Measurements from ENCODE around the gene GPD2. TPM values are rescaled to one million over a fixed set of nuclear protein-coding genes. Genes with fewer than 3 reads are reported as not detected.

Gene GPD2
- total RNA-seq, 1 donor = 59.7 TPM

- Histone ChIP-seq H3K4me2 (ENCODE audit: insufficient read depth, low read length) (peak overlapping the region; percentile 88), H3K4me3 (ENCODE audit: insufficient read depth, low read length) (peak overlapping the region; percentile 85), H3K4me1 (ENCODE audit: insufficient read depth, low read length) (peaks cover 33% of the 10 kb centered on the region), H2AFZ (ENCODE audit: low read length) (peak overlapping the region; percentile 93), H3K9me3 (ENCODE audit: low read depth, low read length) (no peaks in the 10 kb centered on the region), H4K20me1 (ENCODE audit: insufficient read depth, low read length) (no peaks in the 10 kb centered on the region), H3K27ac (ENCODE audit: low read depth, low read length) (peak overlapping the region; percentile 91), H3K79me2 (ENCODE audit: insufficient read depth, low read length) (peaks cover 48% of the 10 kb centered on the region), H3K36me3 (ENCODE audit: insufficient read depth, low read length) (no peaks in the 10 kb centered on the region), H3K27me3 (ENCODE audit: insufficient read depth, low read length) (no peaks in the 10 kb centered on the region)
- TF ChIP-seq, protein P1, sequence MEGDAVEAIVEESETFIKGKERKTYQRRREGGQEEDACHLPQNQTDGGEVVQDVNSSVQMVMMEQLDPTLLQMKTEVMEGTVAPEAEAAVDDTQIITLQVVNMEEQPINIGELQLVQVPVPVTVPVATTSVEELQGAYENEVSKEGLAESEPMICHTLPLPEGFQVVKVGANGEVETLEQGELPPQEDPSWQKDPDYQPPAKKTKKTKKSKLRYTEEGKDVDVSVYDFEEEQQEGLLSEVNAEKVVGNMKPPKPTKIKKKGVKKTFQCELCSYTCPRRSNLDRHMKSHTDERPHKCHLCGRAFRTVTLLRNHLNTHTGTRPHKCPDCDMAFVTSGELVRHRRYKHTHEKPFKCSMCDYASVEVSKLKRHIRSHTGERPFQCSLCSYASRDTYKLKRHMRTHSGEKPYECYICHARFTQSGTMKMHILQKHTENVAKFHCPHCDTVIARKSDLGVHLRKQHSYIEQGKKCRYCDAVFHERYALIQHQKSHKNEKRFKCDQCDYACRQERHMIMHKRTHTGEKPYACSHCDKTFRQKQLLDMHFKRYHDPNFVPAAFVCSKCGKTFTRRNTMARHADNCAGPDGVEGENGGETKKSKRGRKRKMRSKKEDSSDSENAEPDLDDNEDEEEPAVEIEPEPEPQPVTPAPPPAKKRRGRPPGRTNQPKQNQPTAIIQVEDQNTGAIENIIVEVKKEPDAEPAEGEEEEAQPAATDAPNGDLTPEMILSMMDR (IDR thresholded peaks at IDR 0.05; ENCODE audit: extremely low read depth, low read depth, low read length) = no peak
- DNase-seq (ENCODE audit: insufficient read length, low spot score, missing footprints) = peak; percentile 26
Observed at GRCh38 chr2:156436497-156437085, 412 bp downstream of the GPD2 start.

- DNase-seq (ENCODE audit: insufficient read length, low spot score, missing footprints) = no peak
- H3K4me1 ChIP-seq (ENCODE audit: insufficient read depth, low read length) = peaks cover 33% of the 10 kb centered on the region
- H4K20me1 ChIP-seq (ENCODE audit: insufficient read depth, low read length) = no peaks in the 10 kb centered on the region
- H3K27ac ChIP-seq (ENCODE audit: low read depth, low read length) = peak overlapping the region; percentile 91
- no peaks in the 10 kb centered on the region for H3K36me3 ChIP-seq (ENCODE audit: insufficient read depth, low read length)
- peaks cover 56% of the 10 kb centered on the region for H3K79me2 ChIP-seq (ENCODE audit: insufficient read depth, low read length)
- H2AFZ ChIP-seq (ENCODE audit: low read length) = no peak overlapping the region
- H3K9me3 ChIP-seq (ENCODE audit: low read depth, low read length) = no peaks in the 10 kb centered on the region
- no peaks in the 10 kb centered on the region for H3K27me3 ChIP-seq (ENCODE audit: insufficient read depth, low read length)
- peak overlapping the region; percentile 88 for H3K4me2 ChIP-seq (ENCODE audit: insufficient read depth, low read length)
- TF ChIP-seq, protein P1 (IDR thresholded peaks at IDR 0.05; ENCODE audit: extremely low read depth, low read depth, low read length) = no peak
- H3K4me3 ChIP-seq (ENCODE audit: insufficient read depth, low read length) = peak overlapping the region; percentile 85
Observed at GRCh38 chr2:156437272-156437930, 1.2 kb downstream of the GPD2 start.

DNA sequence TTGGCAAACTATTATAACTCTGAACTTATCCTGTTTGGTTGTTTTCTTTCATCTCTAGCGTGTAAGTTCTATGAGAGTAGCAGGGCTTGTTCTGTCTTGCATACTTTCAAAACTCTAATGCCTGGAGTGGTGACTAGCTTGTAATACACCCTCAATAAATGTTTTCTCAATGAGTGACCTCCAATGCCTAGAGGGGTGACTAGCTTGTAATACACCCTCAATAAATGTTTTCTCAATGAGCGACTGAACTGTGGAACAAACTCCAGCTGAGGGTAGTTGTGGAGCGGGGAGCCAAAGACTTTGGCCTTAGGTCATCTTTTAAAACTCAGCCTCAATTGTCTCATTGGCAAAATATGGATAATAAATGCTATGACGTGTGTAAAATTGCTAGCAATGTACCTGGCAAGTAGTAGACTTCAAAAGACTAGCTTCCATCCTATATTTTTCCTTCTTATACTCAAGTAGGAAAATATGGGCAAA lies 1.8 kb downstream of the GPD2 start:
- no peak for DNase-seq (ENCODE audit: insufficient read length, low spot score, missing footprints)
- no peaks in the 10 kb centered on the region for H3K36me3 ChIP-seq (ENCODE audit: insufficient read depth, low read length)
- H3K4me3 ChIP-seq (ENCODE audit: insufficient read depth, low read length) = peak overlapping the region; percentile 85
- no peaks in the 10 kb centered on the region for H3K9me3 ChIP-seq (ENCODE audit: low read depth, low read length)
- peak overlapping the region; percentile 91 for H3K27ac ChIP-seq (ENCODE audit: low read depth, low read length)
- H3K27me3 ChIP-seq (ENCODE audit: insufficient read depth, low read length) = no peaks in the 10 kb centered on the region
- peak overlapping the region; percentile 88 for H3K4me2 ChIP-seq (ENCODE audit: insufficient read depth, low read length)
- H3K4me1 ChIP-seq (ENCODE audit: insufficient read depth, low read length) = peaks cover 33% of the 10 kb centered on the region
- peaks cover 61% of the 10 kb centered on the region for H3K79me2 ChIP-seq (ENCODE audit: insufficient read depth, low read length)
- TF ChIP-seq, protein P1 (IDR thresholded peaks at IDR 0.05; ENCODE audit: extremely low read depth, low read depth, low read length) = no peak
- no peak overlapping the region for H2AFZ ChIP-seq (ENCODE audit: low read length)
- no peaks in the 10 kb centered on the region for H4K20me1 ChIP-seq (ENCODE audit: insufficient read depth, low read length)

DNA sequence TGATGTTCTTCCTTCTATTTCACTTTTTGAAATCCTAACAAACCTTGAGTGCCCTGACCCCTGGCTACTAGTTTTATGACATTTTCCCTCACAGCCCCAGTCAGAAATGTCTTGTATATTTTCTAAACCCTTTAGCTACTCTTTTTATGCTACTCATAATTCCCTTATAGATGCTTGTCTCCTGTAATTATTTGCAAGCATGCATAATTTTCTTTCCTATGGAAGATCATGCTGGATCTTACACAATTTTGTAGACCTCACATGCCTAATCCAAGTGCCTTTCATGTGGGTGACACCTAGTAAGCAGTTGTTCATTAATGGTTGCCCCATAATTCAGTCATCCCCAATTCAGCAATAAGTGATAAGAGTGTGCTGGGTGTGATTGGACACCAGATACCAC lies 6.9 kb downstream of the GPD2 start:
- Histone ChIP-seq H3K79me2 (ENCODE audit: insufficient read depth, low read length) (peaks cover 77% of the 10 kb centered on the region), H4K20me1 (ENCODE audit: insufficient read depth, low read length) (no peaks in the 10 kb centered on the region), H3K9me3 (ENCODE audit: low read depth, low read length) (no peaks in the 10 kb centered on the region), H3K4me3 (ENCODE audit: insufficient read depth, low read length) (no peak overlapping the region), H3K27ac (ENCODE audit: low read depth, low read length) (no peak overlapping the region), H2AFZ (ENCODE audit: low read length) (no peak overlapping the region), H3K36me3 (ENCODE audit: insufficient read depth, low read length) (no peaks in the 10 kb centered on the region), H3K4me2 (ENCODE audit: insufficient read depth, low read length) (no peak overlapping the region), H3K4me1 (ENCODE audit: insufficient read depth, low read length) (peaks cover 17% of the 10 kb centered on the region), H3K27me3 (ENCODE audit: insufficient read depth, low read length) (no peaks in the 10 kb centered on the region)
- DNase-seq (ENCODE audit: insufficient read length, low spot score, missing footprints) = no peak
- TF ChIP-seq, protein P1 (IDR thresholded peaks at IDR 0.05; ENCODE audit: extremely low read depth, low read depth, low read length) = no peak

All from osteoblast (primary cell).